IPS-18c (cell line): ENCODE data around the gene MSI2.

ENCODE experiments used
- H3K4me3 ChIP-seq: 2 replicates; pipeline ENCODE4 v1.7.0; 2013; ENCODE audit warnings: low read depth, mild to moderate bottlenecking, low read length, moderate library complexity; ENCODE audit not compliant: insufficient read depth
- H3K9me3 ChIP-seq: one replicate; pipeline ENCODE4 v1.6.1; 2013; ENCODE audit warnings: mild to moderate bottlenecking, low read length, moderate library complexity; ENCODE audit not compliant: control insufficient read depth, insufficient read depth

Gene MSI2

GRCh38 chr17:57511475-57512123 is 255.3 kb downstream of the MSI2 start:
- Histone ChIP-seq H3K9me3 (no peaks in the 10 kb centered on the region), H3K4me3 (no peak overlapping the region)

- Histone ChIP-seq H3K4me3 (no peak overlapping the region), H3K9me3 (no peaks in the 10 kb centered on the region)
Observed at GRCh38 chr17:57512258-57512657, 255.9 kb downstream of the MSI2 start.

- Histone ChIP-seq H3K4me3 (no peak overlapping the region), H3K9me3 (no peaks in the 10 kb centered on the region)
Observed at GRCh38 chr17:57512691-57513090, 256.4 kb downstream of the MSI2 start.

- H3K4me3 ChIP-seq = no peak overlapping the region
- H3K9me3 ChIP-seq = no peaks in the 10 kb centered on the region
Observed at GRCh38 chr17:57513569-57513968, 257.2 kb downstream of the MSI2 start.

- no peak overlapping the region for H3K4me3 ChIP-seq
- no peaks in the 10 kb centered on the region for H3K9me3 ChIP-seq
Observed at GRCh38 chr17:57514614-57515013, 258.3 kb downstream of the MSI2 start.

GRCh38 chr17:57515662-57516211 is 259.4 kb downstream of the MSI2 start:
- no peaks in the 10 kb centered on the region for H3K9me3 ChIP-seq
- no peak overlapping the region for H3K4me3 ChIP-seq

- Histone ChIP-seq H3K4me3 (no peak overlapping the region), H3K9me3 (no peaks in the 10 kb centered on the region)
Observed at GRCh38 chr17:57516290-57517230, 260.2 kb downstream of the MSI2 start.

GRCh38 chr17:57517273-57517631 is 260.9 kb downstream of the MSI2 start:
- Histone ChIP-seq H3K4me3 (no peak overlapping the region), H3K9me3 (no peaks in the 10 kb centered on the region)

- no peaks in the 10 kb centered on the region for H3K9me3 ChIP-seq
- no peak overlapping the region for H3K4me3 ChIP-seq
Observed at GRCh38 chr17:57517632-57518456, 261.5 kb downstream of the MSI2 start.

- Histone ChIP-seq H3K9me3 (no peaks in the 10 kb centered on the region), H3K4me3 (no peak overlapping the region)
Observed at GRCh38 chr17:57518587-57519581, 262.6 kb downstream of the MSI2 start.

- no peak overlapping the region for H3K4me3 ChIP-seq
- no peaks in the 10 kb centered on the region for H3K9me3 ChIP-seq
Observed at GRCh38 chr17:57519800-57520199, 263.5 kb downstream of the MSI2 start.

GRCh38 chr17:57521606-57522005 is 265.3 kb downstream of the MSI2 start:
- no peaks in the 10 kb centered on the region for H3K9me3 ChIP-seq
- no peak overlapping the region for H3K4me3 ChIP-seq

GRCh38 chr17:57522042-57523005 is 266.0 kb downstream of the MSI2 start:
- Histone ChIP-seq H3K9me3 (no peaks in the 10 kb centered on the region), H3K4me3 (no peak overlapping the region)

GRCh38 chr17:57523926-57524632 is 267.8 kb downstream of the MSI2 start:
- H3K4me3 ChIP-seq = no peak overlapping the region
- no peaks in the 10 kb centered on the region for H3K9me3 ChIP-seq
